HG03575 (cell line): Measurements from ENCODE around the gene CDKN1A.
"Not testable (repeated sequence)": the region's sequence is repeated elsewhere in the genome, so short reads cannot be mapped to it uniquely, and the experiment has no call there.

Experiments
- ATAC-seq: cut with Tn5 transposase; IDR thresholded peaks from one replicate; pipeline ENCODE4 v1.9.1; 2021; ENCODE audit not compliant: unreplicated experiment, insufficient number of reproducible peaks, low FRiP score; ENCODE audit errors: extremely low read depth

Gene CDKN1A

GRCh38 chr6:36688063-36688738, 9.7 kb downstream of the CDKN1A start:
- ATAC-seq: no peak

DNA sequence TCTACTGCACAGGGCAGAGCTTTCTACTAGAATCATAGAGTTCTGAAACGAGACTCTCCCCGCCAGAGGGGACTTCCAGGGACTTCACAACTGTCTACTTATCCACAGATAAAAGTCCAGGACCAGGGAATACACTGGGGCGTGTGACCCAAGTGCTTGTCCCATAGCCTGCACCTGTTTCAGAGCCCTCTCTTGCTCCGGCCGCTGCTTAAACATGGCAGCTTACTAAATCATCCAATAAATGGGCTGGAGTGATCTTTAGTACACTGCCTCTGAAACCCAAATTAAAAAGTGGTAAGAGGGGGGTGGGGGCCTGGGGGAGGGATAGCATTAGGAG, 10.2 kb downstream of the CDKN1A start:
- ATAC-seq: no peak

DNA sequence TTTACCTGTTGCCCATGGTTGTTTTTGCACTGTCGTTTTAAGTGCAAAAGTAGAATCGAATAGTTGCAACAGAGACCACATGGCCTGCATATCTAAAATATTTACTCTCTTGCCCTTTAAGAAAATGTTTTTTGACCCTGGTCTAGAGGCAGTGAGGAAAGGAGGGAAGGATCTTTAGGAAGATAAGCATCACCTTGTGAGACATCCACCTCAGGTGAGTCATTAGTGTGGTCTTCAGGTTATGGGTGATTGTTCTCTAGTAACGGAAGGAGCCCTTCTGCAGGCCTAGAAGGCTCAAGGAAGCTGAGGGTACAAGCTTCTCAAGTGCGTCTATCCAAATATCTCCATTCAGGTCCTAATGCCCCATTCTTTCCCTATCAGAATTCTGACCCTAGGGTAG, 12.5 kb downstream of the CDKN1A start:
- ATAC-seq: no peak

GRCh38 chr6:36691612-36692011, 13.1 kb downstream of the CDKN1A start:
- ATAC-seq: no peak

- no peak for ATAC-seq
Measured at GRCh38 chr6:36692220-36692619, 13.7 kb downstream of the CDKN1A start.

DNA sequence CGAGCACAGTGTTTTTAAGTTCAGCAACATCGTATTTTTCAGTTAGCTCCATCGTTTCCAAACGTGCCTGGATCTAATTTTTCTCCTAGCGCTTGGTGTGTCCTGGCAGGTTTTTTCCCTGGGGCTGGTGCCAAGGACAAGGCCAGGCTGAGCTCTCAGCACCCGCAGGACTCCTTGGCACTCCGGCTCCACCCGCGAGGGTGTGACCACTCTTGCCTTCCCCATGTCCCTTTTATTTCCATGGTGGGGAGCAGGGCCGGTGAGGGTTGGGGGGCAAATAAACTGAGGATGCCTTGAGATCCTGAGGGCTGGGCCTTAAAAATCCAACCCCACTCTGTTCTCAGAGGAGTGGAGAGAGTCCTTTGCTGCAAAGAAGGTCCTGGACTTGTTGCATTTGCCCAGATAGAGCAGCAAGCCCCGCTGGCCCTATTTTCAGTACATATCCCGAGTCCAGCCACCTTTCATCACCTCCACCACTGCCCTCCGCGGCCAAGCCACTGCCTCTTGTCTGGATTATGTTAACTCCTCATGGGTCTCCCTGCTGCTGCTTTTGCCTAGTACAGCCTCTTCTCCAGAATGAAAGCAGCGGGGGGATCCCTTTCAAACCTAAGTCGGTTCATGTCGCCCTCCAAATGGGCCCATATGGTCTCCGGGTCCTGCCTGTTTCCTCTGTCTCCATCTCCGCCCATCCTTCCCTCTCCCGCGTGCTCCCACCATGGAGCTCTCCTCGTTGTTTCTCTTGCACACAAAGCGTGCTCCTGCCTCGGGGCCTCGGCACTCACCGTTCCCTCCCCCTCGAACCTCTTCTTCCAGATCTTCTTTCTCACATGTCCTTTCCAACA, 14.6 kb downstream of the CDKN1A start:
- ATAC-seq: no peak

GRCh38 chr6:36694616-36695015, 16.1 kb downstream of the CDKN1A start:
- ATAC-seq: no peak

DNA sequence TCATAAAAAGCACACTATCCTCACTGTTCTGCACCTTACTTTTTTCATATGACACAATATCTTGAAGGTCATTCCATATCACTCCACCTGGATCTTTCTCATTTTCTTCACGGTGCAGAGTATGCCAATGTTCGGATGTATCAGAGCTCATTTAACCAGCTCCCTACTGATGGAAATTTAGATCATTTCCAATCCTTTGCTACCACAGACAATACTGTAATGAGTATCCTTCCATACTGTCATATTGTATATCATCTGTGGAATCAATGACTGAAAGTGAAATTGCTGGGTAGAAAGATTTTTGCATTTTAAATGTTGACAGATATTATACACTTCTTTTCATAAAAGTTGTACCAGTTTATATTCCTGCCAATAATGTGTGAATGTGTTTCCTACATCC, 16.9 kb downstream of the CDKN1A start:
- no peak for ATAC-seq

DNA sequence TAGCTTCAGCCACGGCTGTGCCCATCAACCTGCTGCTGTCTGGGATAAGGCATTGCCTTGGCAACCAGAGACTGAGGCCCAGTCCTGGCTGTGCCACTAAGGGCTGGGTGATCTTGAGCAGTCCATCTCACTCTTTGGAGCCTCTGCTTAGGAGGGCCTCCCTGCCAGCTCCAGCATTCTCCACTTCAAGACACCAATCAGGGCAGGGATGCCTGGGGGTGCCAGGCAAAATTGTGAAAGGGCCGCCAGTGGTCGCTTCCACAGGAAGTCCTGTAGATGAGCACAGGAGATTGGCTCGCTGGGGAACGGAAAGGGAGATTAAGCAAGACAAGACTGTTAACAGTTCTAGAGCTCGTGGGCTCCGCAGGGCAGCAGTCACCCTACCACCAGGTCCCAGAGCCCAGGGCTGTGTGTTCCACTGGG, 19.0 kb downstream of the CDKN1A start, which contains the start of gene RAB44:
Gene RAB44 (plus strand): TSS at position 346 of the 423 bp plus-strand sequence. CDS start 6,410 bp downstream, outside the sequence.
- no peak for ATAC-seq

DNA sequence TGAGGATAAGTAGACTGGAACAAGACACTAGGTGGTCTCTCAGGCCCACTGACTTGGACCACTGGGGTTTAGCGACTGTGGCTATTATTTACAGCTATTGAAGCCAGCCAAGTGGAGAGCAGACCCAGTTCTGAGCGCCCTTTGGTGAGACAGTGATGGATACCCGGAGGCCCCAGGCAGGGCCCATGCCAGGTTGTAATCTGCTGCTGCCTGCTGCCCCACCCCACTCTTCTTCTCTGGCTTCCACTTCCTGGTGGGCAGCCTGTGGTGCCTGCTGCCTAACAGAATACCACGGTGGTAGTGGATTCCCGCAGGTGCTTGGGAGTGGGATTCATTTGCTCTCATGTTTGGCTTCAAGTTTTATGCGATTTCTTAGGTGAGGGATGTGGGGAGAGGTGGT, 19.7 kb downstream of the CDKN1A start:
- no peak for ATAC-seq

DNA sequence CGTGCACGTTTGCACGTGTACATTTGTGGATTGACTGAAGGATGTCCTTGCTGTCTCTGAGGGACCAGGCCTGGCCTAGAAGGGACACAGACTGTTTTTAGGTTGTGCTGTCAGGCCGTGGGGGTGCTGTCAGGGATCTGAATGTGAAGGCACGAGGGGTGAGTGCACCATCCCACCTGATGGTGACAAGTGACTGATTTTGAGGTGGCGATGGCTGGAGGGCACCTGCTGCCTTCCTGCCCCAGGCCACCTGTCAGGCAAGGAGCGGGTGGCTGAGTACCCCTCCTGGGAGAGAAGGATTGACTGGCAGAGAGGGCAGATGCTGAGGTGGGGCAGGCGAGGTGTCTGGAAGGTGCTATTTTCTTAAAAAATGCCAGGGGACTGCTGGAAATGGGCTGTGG, 20.4 kb downstream of the CDKN1A start:
- no peak for ATAC-seq

GRCh38 chr6:36699348-36699747, 20.8 kb downstream of the CDKN1A start:
- no peak for ATAC-seq

DNA sequence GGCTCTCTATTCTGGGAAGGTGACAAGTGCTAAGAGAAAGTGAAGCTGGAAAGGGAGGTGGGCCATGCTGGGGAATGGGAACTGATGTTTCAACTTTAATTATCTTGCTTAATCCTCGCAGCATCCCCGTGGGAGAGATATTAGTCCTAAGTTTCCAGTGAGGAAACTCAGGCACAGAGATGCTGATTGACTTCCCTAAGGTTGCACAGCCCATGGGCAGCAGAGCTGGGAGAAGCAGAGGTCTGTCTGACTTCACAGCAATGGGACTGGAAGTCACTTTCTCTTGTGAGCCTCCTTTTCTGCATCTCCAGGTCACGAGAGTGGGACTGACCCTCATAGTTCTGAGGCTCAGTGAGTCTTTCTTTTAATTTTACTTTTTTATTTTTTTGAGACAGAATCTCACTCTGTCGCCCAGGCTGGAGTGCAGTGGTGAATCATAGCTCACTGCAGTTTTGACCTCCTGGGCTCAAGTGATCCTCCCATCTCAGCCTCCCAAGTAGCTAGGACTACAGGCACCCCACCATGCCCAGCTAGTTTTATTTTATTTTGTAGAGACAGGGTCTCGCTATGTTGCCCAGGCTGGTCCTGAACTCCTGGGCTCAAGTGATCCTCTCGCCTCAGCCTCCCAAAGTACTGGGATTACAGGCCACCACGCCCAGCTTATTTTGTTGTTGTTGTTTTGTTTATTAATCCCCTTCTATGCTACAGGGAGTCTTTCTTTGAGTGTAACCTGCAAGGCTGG, 21.7 kb downstream of the CDKN1A start:
- ATAC-seq: no peak

DNA sequence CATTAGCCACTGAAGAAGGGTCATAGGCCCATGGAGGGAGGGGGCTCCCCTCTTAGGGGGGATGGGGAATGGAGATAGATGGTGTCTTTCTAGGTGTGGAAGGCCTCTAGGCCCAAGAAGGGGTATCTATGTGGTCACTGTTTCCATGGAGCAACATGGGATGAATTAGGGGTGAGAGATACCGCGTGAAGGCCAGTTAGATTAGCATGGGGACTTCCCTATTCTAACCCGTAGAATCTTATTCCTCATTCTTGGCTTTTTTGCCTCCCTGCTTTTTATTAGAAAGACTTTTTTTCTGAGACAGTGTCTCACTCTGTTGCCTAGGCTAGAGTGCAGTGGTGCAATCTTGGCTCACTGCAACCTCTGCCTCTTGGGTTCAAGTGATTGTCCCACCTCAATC, 22.3 kb downstream of the CDKN1A start:
- no peak for ATAC-seq

GRCh38 chr6:36701401-36701991, 23.0 kb downstream of the CDKN1A start:
- ATAC-seq: no peak

DNA sequence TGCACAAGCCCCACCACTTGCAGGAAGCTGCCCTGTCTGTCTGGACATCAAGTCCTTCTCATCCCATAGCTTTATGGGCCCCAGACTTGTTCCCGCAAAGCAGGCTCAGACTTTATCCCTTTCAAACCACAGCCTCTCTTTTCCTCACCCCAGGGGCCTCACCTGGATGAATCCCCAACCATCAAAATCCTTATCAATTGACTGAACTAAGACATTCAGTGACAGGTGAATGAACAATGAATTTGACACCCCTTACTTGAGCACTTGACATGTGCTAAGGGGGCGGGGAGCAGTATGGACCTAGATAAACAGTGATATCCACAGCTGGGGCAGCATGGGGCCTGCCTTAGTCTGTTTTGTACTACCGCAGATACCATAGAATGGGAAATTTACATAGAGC, 24.1 kb downstream of the CDKN1A start:
- no peak for ATAC-seq

GRCh38 chr6:36703081-36703606, 24.6 kb downstream of the CDKN1A start:
- no peak for ATAC-seq

GRCh38 chr6:36703982-36704381, 25.5 kb downstream of the CDKN1A start:
- no peak for ATAC-seq

- ATAC-seq: not testable (repeated sequence)
Measured at GRCh38 chr6:36704961-36705577, 26.6 kb downstream of the CDKN1A start.
